HepG2 (cell line): ENCODE measurements around the gene TEX12. TPM values are rescaled to one million over a fixed set of nuclear protein-coding genes. Genes with fewer than 3 reads are reported as not detected.

Experiments
- ATAC-seq: fragments of 200-7000 bp; cut with Tn5 transposase; 3 replicates; pipeline ENCODE4 v1.9.1; 2020; ENCODE audit warnings: mild to moderate bottlenecking, moderate library complexity
- BruUV-seq: library from RNA; stranded (reverse); fragments of 400-500 nt; replicated peaks from 2 replicates; lab custom pipeline; 2021; lab: Mats Ljungman, UMichigan
- CTCF ChIA-PET: fragments of 300-600 bp; formaldehyde crosslinking; extraction: SDS; loops from one replicate; lab custom pipeline; 2021; ENCODE audit warnings: low total read pairs, inconsistent platforms, low intra/inter-chr PET ratio; lab: Yijun Ruan, JAX
- POLR2A ChIA-PET: fragments of 350-600 bp; sonication (Branson Sonifier 250); formaldehyde crosslinking; loops from one replicate; lab custom pipeline; 2020; ENCODE audit warnings: antibody characterized with exemption, inconsistent platforms; lab: Yijun Ruan, JAX
- DNase-seq: peaks from one replicate; pipeline ENCODE4 v3.0.0-alpha.2; 2015; ENCODE audit warnings: low spot score
- FAIRE-seq: peaks from 3 replicates; lab custom pipeline; 2011; peaks lifted over from hg19 to GRCh38; lab: Jason Lieb, UNC
- H2AFZ ChIP-seq: one replicate; pipeline ENCODE4 v1.6.1; 2011; ENCODE audit warnings: low read length, inconsistent platforms
- H3K27ac ChIP-seq: fragments of 300-600 bp; 3 replicates; pipeline ENCODE4 v1.8.0; 2011; ENCODE audit warnings: mixed run types, mild to moderate bottlenecking, mixed read lengths, low read length, inconsistent platforms; ENCODE audit not compliant: insufficient read depth; ENCODE audit errors: extremely low read length
- H3K27me3 ChIP-seq, 2 experiments: fragments of 200-600 bp in 1 of 2; 2 replicates in 1 of 2; 3 replicates in 1 of 2; pipeline versions ENCODE4 v1.6.0 to v1.8.0; 2011; ENCODE audit warnings: low read length in 2 of 2, mild to moderate bottlenecking in 2 of 2, moderate library complexity in 2 of 2, inconsistent platforms in 1 of 2; ENCODE audit not compliant: insufficient read depth in 2 of 2, control insufficient read depth in 1 of 2
- H3K36me3 ChIP-seq, 2 experiments: fragments of 200-600 bp in 1 of 2; replicated peaks in 1 of 2; 2 replicates in 1 of 2; 3 replicates in 1 of 2; pipeline versions ENCODE4 v1.5.1 to v1.8.0; 2011; ENCODE audit warnings: low read length in 2 of 2, inconsistent platforms in 1 of 2; ENCODE audit not compliant: insufficient read depth in 2 of 2, control insufficient read depth in 1 of 2
- H3K4me1 ChIP-seq: 2 replicates; pipeline ENCODE4 v1.5.1; 2012; ENCODE audit warnings: low read length, inconsistent platforms; ENCODE audit not compliant: insufficient read depth
- H3K4me2 ChIP-seq: 2 replicates; pipeline ENCODE4 v1.6.0; 2011; ENCODE audit warnings: low read depth, low read length, inconsistent platforms
- H3K4me3 ChIP-seq, 3 experiments: fragments of 200-600 bp in 1 of 3; sonication (generic), shearing (Covaris generic) in 1 of 3; replicated peaks in 1 of 3; 2 replicates each; pipeline ENCODE4 v1.5.1; 2011 to 2016; ENCODE audit warnings: low read length in 3 of 3, inconsistent platforms in 2 of 3, low read depth in 2 of 3, mild to moderate bottlenecking in 2 of 3, control low read depth in 1 of 3, mixed read lengths in 1 of 3; ENCODE audit not compliant: insufficient read depth in 1 of 3
- H3K79me2 ChIP-seq: one replicate; pipeline ENCODE4 v1.6.1; 2011; ENCODE audit warnings: low read length, inconsistent platforms; ENCODE audit not compliant: insufficient read depth
- H3K9ac ChIP-seq: 2 replicates; pipeline ENCODE4 v1.6.0; 2011; ENCODE audit warnings: mild to moderate bottlenecking, low read depth, low read length, inconsistent platforms; ENCODE audit not compliant: insufficient read depth
- H3K9me3 ChIP-seq: 2 replicates; pipeline ENCODE4 v1.5.1; 2012; ENCODE audit warnings: mild to moderate bottlenecking, low read length
- H4K20me1 ChIP-seq: 2 replicates; pipeline ENCODE4 v1.6.0; 2011; ENCODE audit warnings: inconsistent platforms, mild to moderate bottlenecking, low read length, moderate library complexity; ENCODE audit not compliant: insufficient read depth
- ARID5B ChIP-seq: IDR thresholded peaks from 2 replicates; pipeline ENCODE4 v1.4.0; 2020; ENCODE audit warnings: mild to moderate bottlenecking, missing genetic modification reagents
- ATF4 ChIP-seq, 2 experiments: fragments of 450-650 bp in 1 of 2; sonication (generic) in 1 of 2; formaldehyde crosslinking; IDR thresholded peaks; 2 replicates each; pipeline versions ENCODE4 v1.5.0 to v1.8.0; 2020 to 2022; ENCODE audit warnings: mild to moderate bottlenecking in 1 of 2, missing genetic modification reagents in 1 of 2
- DMAP1 ChIP-seq: IDR thresholded peaks from 2 replicates; pipeline ENCODE4 v1.6.1; 2016
- GATAD2A ChIP-seq: IDR thresholded peaks from 2 replicates; pipeline ENCODE4 v1.6.1; 2016
- MAFG ChIP-seq: sonication (generic); formaldehyde crosslinking; IDR thresholded peaks from 2 replicates; pipeline ENCODE4 v1.5.1; 2020; ENCODE audit warnings: mild to moderate bottlenecking, missing genetic modification reagents
- SP5 ChIP-seq: IDR thresholded peaks from 2 replicates; pipeline ENCODE4 v1.6.1; 2016; ENCODE audit warnings: low read depth, borderline replicate concordance
- THAP11 ChIP-seq: IDR thresholded peaks from 2 replicates; pipeline ENCODE4 v1.6.1; 2016; ENCODE audit warnings: missing biosample characterization, missing genetic modification reagents
- ZFYVE20 ChIP-seq: sonication (generic); formaldehyde crosslinking; IDR thresholded peaks from 2 replicates; pipeline ENCODE4 v1.8.0; 2023; ENCODE audit warnings: low read depth, mild to moderate bottlenecking, moderate library complexity, missing genetic modification reagents, borderline replicate concordance
- ZGPAT ChIP-seq: IDR thresholded peaks from 2 replicates; pipeline ENCODE4 v1.6.1; 2016; ENCODE audit warnings: mild to moderate bottlenecking
- ZNF275 ChIP-seq: sonication (generic); formaldehyde crosslinking; IDR thresholded peaks from 2 replicates; pipeline ENCODE4 v1.8.0; 2022; ENCODE audit warnings: missing genetic modification reagents, mild to moderate bottlenecking, inconsistent platforms, borderline replicate concordance
- ZNF280D ChIP-seq: sonication (generic); formaldehyde crosslinking; IDR thresholded peaks from 2 replicates; pipeline ENCODE4 v1.5.1; 2020; ENCODE audit warnings: mild to moderate bottlenecking, missing genetic modification reagents
- ZNF335 ChIP-seq: sonication (generic); formaldehyde crosslinking; IDR thresholded peaks from 2 replicates; pipeline ENCODE4 v1.4.0; 2020; ENCODE audit warnings: missing genetic modification reagents
- ZNF44 ChIP-seq: sonication (generic); formaldehyde crosslinking; IDR thresholded peaks from 2 replicates; pipeline ENCODE4 v1.5.1; 2020; ENCODE audit warnings: mild to moderate bottlenecking, missing genetic modification reagents
- WGBS: methylation state at CpG from one replicate; pipeline ENCODE4 v1.1.6; 2017; ENCODE audit warnings: low lambda C conversion rate; 5-methylcytosine and 5-hydroxymethylcytosine counted together
- in situ Hi-C: cut with HindIII; loops from 2 replicates; pipeline ENCODE4 v1.10.0; 2017; ENCODE audit warnings: low pct_unique_long_range_greater_than_20kb; ENCODE audit not compliant: extremely low pct_ligation_motif_present
- intact Hi-C: fragments of 100-400 bp; cut with micrococcal nuclease; formaldehyde crosslinking; loops from one replicate; pipeline ENCODE4 v1.10.0; 2022; ENCODE audit not compliant: unreplicated experiment
- polyA plus RNA-seq, 8 experiments: library from polyadenylated mRNA; depleted of rRNA in 3 of 8; stranded (reverse) in 7 of 8; unstranded in 1 of 8; fragments of >200 nt; fragmentation: Illumina TruSeq in 4 of 8; extraction: Trizol in 4 of 8; gene quantifications; 2 replicates each; pipeline versions ENCODE4 v1.2.1 to v1.2.3, GENCODE V29; 2011 to 2016; ENCODE audit warnings: low read depth in 4 of 8, missing spikeins in 1 of 8, mixed read lengths in 1 of 8; ENCODE audit not compliant: insufficient read depth in 1 of 8
- total RNA-seq, 5 experiments: library from RNA; depleted of rRNA; stranded (reverse); fragments of >200 nt; fragmentation: Illumina TruSeq; extraction: Trizol; gene quantifications; 2 replicates each; pipeline ENCODE4 v1.2.3, GENCODE V29; 2016; ENCODE audit warnings: low read depth in 1 of 5

TEX12 gene
- total and polyA plus RNA-seq, 2 of the 13 experiments (the other 11 are each of a cell fraction or from before 2014, with no cell fraction given) = not detected

GRCh38 chr11:112212710-112213109 lies 45.5 kb downstream of the TEX12 start (continued):
- TF ChIP-seq ZNF280D (CRISPR knock-in tag) (no peak), ZNF335 (no peak), SP5 (CRISPR knock-in tag) (no peak), ZGPAT (no peak), ZNF44 (no peak), DMAP1 (no peak)

GRCh38 chr11:112213753-112214152 lies 46.6 kb downstream of the TEX12 start:
- WGBS = 2% methylated on average over 4 of the region's 4 CpGs
- Histone ChIP-seq H3K79me2 (no peaks in the 10 kb centered on the region), H3K27me3 (no peaks in the 10 kb centered on the region), H3K4me3 (no peak overlapping the region), H3K9ac (no peak overlapping the region), H3K27ac (no peak overlapping the region), H3K36me3 (no peaks in the 10 kb centered on the region), H2AFZ (no peak overlapping the region), H3K4me1 (peaks cover 11% of the 10 kb centered on the region), H4K20me1 (no peaks in the 10 kb centered on the region), H3K4me2 (no peak overlapping the region), H3K9me3 (no peaks in the 10 kb centered on the region)
- peak; percentile 72 for DNase-seq
- ChIA-PET CTCF (no interaction called here), POLR2A (interaction anchor here (0.9 kb wide), 1 partner anchor 100 kb away, joined by 4 read pairs; no protein-coding TSS in a partner anchor)
- intact Hi-C loops (loop anchor here (10.0 kb wide), 1 partner anchor 1071 kb away; no protein-coding TSS in a partner anchor), in situ Hi-C loops (loop anchor here (10.0 kb wide), 1 partner anchor 341 kb away; no protein-coding TSS in a partner anchor)
- ATAC-seq = peak; percentile 67
- peak; percentile 42 for FAIRE-seq
- no TSS peak for BruUV-seq
- TF ChIP-seq ZFYVE20 (CRISPR knock-in tag) (no peak), ZNF275 (no peak), ARID5B (CRISPR knock-in tag) (peak; percentile 63; the same call in 1 of the 2 replicates), GATAD2A (peak; percentile 46; the same call in 1 of the 2 replicates), MAFG (no peak), THAP11 (CRISPR knock-in tag) (no peak), ATF4 (CRISPR knock-in tag; IDR thresholded peaks at IDR 0.05) (peak in 1 of 2 experiments; percentile 55; a peak in 1 of 4 replicates)
